ENCODE measurements around the gene NPAS1.

Gene NPAS1

GRCh38 chr19:47039239-47039874 lies 19.7 kb downstream of the NPAS1 start:
- FAIRE-seq = no peak

GRCh38 chr19:47040869-47041268 lies 21.2 kb downstream of the NPAS1 start:
- TF ChIP-seq CTCF (IDR thresholded peaks at IDR 0.05; ENCODE audit: insufficient read depth, missing control alignments) = no peak
- DNase-seq (ENCODE audit: insufficient read length, low spot score) = no peak
- FAIRE-seq = no peak

More at GRCh38 chr19:47039239-47039874, 19.7 kb downstream of the NPAS1 start:
- DNase-seq (ENCODE audit: insufficient read length, low spot score) = no peak
- TF ChIP-seq CTCF (IDR thresholded peaks at IDR 0.05; ENCODE audit: insufficient read depth, missing control alignments) = no peak

- no peak for DNase-seq (ENCODE audit: insufficient read length, low spot score)
- FAIRE-seq = no peak
- no peak for TF ChIP-seq CTCF (IDR thresholded peaks at IDR 0.05; ENCODE audit: insufficient read depth, missing control alignments)
Measured at GRCh38 chr19:47044946-47045866, 25.6 kb downstream of the NPAS1 start.

GRCh38 chr19:47045867-47046470 lies 26.3 kb downstream of the NPAS1 start:
- DNase-seq (ENCODE audit: insufficient read length, low spot score) = no peak
- FAIRE-seq = no peak
- TF ChIP-seq CTCF (IDR thresholded peaks at IDR 0.05; ENCODE audit: insufficient read depth, missing control alignments) = no peak

- DNase-seq (ENCODE audit: insufficient read length, low spot score) = no peak
- no peak for TF ChIP-seq CTCF (IDR thresholded peaks at IDR 0.05; ENCODE audit: insufficient read depth, missing control alignments)
- no peak for FAIRE-seq
Measured at GRCh38 chr19:47047272-47047762, 27.7 kb downstream of the NPAS1 start.

GRCh38 chr19:47047763-47048405 lies 28.2 kb downstream of the NPAS1 start:
- DNase-seq (ENCODE audit: insufficient read length, low spot score) (peak; percentile 91), FAIRE-seq (no peak)
- TF ChIP-seq CTCF (IDR thresholded peaks at IDR 0.05; ENCODE audit: insufficient read depth, missing control alignments) = no peak

Data from D721Med (cell line).